Aorta (tissue), 5 donors: ENCODE data around the gene FBXL7. TPM values are rescaled to one million over a fixed set of nuclear protein-coding genes. Genes with fewer than 3 reads are reported as not detected.

Experiments used
- ATAC-seq: fragments of 200-7000 bp; cut with Tn5 transposase; one replicate; pipeline ENCODE4 v1.9.1; 2022; ENCODE audit warnings: moderate library complexity; ENCODE audit not compliant: low FRiP score
- DNase-seq, 2 donors: peaks; one replicate each; pipeline ENCODE4 v3.0.0-alpha.2; 2020
- H3K27ac ChIP-seq, 2 donors: one replicate each; pipeline ENCODE4 v1.5.1; 2013; ENCODE audit warnings: low read length in 2 of 2, mild to moderate bottlenecking in 2 of 2, moderate library complexity in 2 of 2, control low read depth in 1 of 2, inconsistent platforms in 1 of 2, low read depth in 1 of 2
- H3K27me3 ChIP-seq, 2 donors: one replicate each; pipeline ENCODE4 v1.6.1; 2013; ENCODE audit warnings: control low read depth in 1 of 2, low read length in 1 of 2, mild to moderate bottlenecking in 1 of 2, moderate library complexity in 1 of 2; ENCODE audit not compliant: insufficient read depth in 2 of 2, control insufficient read depth in 1 of 2
- H3K36me3 ChIP-seq, 2 donors: one replicate each; pipeline ENCODE4 v1.6.1; 2013; ENCODE audit warnings: control low read depth in 1 of 2, low read length in 1 of 2, mild to moderate bottlenecking in 1 of 2; ENCODE audit not compliant: insufficient read depth in 2 of 2, control insufficient read depth in 1 of 2
- H3K4me1 ChIP-seq, 2 donors: one replicate each; pipeline ENCODE4 v1.6.1; 2013; ENCODE audit warnings: low read length in 2 of 2, control low read depth in 1 of 2, mild to moderate bottlenecking in 1 of 2, moderate library complexity in 1 of 2; ENCODE audit not compliant: insufficient read depth in 2 of 2, control insufficient read depth in 1 of 2
- H3K4me3 ChIP-seq, 2 donors: one replicate each; pipeline ENCODE4 v1.5.1; 2013; ENCODE audit warnings: low read length in 2 of 2, control low read depth in 1 of 2, mild to moderate bottlenecking in 1 of 2
- H3K9me3 ChIP-seq: one replicate; pipeline ENCODE4 v1.6.1; 2013; ENCODE audit warnings: mild to moderate bottlenecking, low read length; ENCODE audit not compliant: control insufficient read depth
- WGBS, 2 donors: extraction: QIAGEN DNeasy Blood & Tissue Kit; methylation state at CpG; one replicate each; pipeline ENCODE4 v1.1.7; 2013; 5-methylcytosine and 5-hydroxymethylcytosine counted together
- intact Hi-C, 2 donors: fragments of 100-400 bp; cut with DNase I; formaldehyde crosslinking; loops; one replicate each; pipeline versions ENCODE4 v1.14.2 to v1.15.0; 2022
- polyA plus RNA-seq, 2 donors: library from polyadenylated mRNA; stranded (reverse); fragments of 200-250 nt; gene quantifications; one replicate each; pipeline ENCODE4 v1.2.3, GENCODE V29; 2013
- total RNA-seq, 2 donors: library from RNA; stranded (reverse); fragmentation: NEBNext Ultra II Directional; extraction: Animal tissue kit (Norgen Biotek cat#: 25700); gene quantifications; one replicate each; pipeline ENCODE4 v1.2.1, GENCODE V29; 2021
- donor health status: healthy with polysubstance abuse.
- donor health status: Bipolar disorder and iron deficiency.
- donor health status: DM: no; HTN: no; CAD: no.
- donor health status: DM: no; HTN: no; CAD: no.
- donor health status: DM: yes; HTN: yes; CAD: no.

The FBXL7 gene
- total and polyA plus RNA-seq, 4 donors, result 3.9 to 32.7 (median 14.7) TPM

DNA sequence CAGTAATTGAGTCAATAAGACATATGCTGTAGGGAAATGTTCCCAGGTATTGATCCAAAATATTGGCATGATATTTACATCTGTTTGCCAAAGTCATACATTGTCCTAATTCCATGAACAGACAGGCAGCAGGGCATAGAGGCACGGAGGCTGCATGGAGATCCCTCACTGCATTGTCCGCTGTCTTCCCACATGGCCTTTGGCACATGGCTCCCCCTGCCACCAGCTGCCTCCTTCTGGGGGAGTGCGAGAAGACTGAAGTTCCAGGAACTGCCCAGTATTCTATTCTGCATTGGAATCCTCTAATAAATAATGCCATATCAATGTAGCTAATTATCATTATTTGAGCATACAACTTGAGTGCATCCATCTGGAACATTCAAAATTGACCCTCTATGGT lies 269.0 kb downstream of the FBXL7 start:
- intact Hi-C loops, result no loop called here
- ATAC-seq (no peak), DNase-seq (no peak)
- no peak overlapping the region for H3K27ac ChIP-seq
- WGBS, 2 donors, result 97 to 98% methylated on average over 3 of the region's 3 CpGs
- H3K36me3 ChIP-seq, result no peaks in the 10 kb centered on the region
- no peak overlapping the region for H3K4me3 ChIP-seq
- no peaks in the 10 kb centered on the region for H3K9me3 ChIP-seq
- no peaks in the 10 kb centered on the region for H3K4me1 ChIP-seq
- no peaks in the 10 kb centered on the region for H3K27me3 ChIP-seq

DNA sequence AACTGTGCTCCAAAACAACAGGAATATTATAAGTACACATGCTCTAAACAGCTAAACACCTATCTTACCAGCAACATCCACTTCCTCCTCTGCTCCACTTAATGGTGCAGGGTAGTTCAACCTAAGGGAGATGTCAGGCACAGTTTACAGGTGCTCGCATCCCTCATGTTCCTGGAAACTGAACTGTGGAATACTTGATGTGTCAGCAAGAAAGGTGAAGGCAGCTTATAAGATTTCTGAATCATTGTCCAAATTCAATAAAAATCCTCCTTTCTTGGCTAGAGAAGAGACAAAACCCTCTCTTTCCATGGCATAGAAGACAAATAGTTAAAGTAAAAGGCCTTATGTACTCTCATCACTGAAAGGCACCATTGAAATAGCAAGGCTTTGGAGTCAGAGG lies 272.2 kb downstream of the FBXL7 start:
- 91 to 99% methylated on average over 1 of the region's 1 CpG for WGBS, 2 donors
- H3K4me3 ChIP-seq, result no peak overlapping the region
- no peaks in the 10 kb centered on the region for H3K27me3 ChIP-seq
- H3K4me1 ChIP-seq, result no peaks in the 10 kb centered on the region
- intact Hi-C loops, result no loop called here
- ATAC-seq (no peak), DNase-seq (no peak)
- H3K36me3 ChIP-seq, result no peaks in the 10 kb centered on the region
- no peaks in the 10 kb centered on the region for H3K9me3 ChIP-seq
- H3K27ac ChIP-seq, result no peak overlapping the region

DNA sequence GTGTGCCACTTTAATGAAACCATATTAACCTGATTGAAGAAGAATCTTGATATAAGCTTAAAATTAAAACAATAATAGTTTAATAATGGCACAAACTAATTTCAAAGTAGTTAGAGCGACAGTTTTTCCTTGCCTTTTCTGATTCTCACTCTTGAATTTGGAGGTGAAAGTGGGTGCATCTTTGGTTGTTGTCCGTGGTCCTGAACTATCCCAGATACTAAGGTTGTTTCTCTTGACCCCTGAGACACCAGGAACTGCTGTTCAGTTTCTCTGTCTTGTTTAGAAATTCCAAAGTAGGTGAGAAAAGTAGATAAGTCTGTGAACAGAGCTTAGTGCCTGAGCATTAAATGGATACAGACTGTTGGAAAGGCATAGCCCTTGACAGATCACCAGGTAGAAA lies 274.7 kb downstream of the FBXL7 start:
- Histone ChIP-seq H3K27me3 (no peaks in the 10 kb centered on the region), H3K9me3 (no peaks in the 10 kb centered on the region), H3K4me3 (no peak overlapping the region), H3K27ac (no peak overlapping the region), H3K4me1 (no peaks in the 10 kb centered on the region), H3K36me3 (no peaks in the 10 kb centered on the region)
- ATAC-seq (no peak), DNase-seq (no peak)
- intact Hi-C loops, result no loop called here
- 77 to 81% methylated on average over 2 of the region's 2 CpGs for WGBS, 2 donors

DNA sequence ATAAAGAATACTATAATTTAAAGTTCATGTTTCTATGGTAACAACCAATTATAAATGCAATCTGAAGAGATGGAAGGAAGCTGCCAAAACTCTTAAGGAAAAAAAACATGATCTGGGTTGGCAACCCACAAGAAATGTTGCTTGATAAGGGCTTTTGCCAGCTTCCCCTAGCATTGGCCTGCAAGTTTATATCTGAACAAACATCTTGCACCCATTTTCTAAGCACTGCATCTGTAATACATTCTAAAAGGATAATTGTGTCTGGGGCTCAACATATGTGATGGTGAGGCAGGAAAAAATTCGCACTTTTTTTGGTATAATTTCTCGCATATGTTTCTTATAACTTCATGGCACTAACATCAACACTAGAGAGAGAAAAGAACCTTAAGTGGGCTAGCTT lies 276.4 kb downstream of the FBXL7 start:
- intact Hi-C loops, result no loop called here
- H3K36me3 ChIP-seq, result no peaks in the 10 kb centered on the region
- DNase-seq (no peak), ATAC-seq (no peak)
- H3K27ac ChIP-seq, result no peak overlapping the region
- no peaks in the 10 kb centered on the region for H3K4me1 ChIP-seq
- no peak overlapping the region for H3K4me3 ChIP-seq
- no peaks in the 10 kb centered on the region for H3K27me3 ChIP-seq
- H3K9me3 ChIP-seq, result no peaks in the 10 kb centered on the region
- WGBS, 2 donors, result 84 to 86% methylated on average over 2 of the region's 2 CpGs

DNA sequence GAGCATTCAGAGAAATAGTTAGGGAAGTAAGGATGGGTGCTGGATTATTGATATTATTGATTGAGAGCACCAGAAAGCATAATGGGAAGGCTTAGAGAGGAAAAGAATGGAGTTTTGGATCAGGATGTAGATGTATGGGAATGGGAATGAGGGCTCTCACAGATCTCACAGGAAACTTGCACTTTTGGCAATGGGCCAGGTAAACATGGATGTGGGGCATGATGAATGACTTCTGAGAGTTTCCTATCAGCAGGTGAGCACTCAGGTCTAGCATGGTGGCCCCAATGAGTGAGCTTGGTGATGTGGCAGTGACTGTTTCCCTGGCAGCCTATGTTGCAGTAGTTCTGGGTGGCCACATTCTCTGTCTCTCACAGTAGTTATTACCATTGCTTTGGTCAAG lies 283.8 kb downstream of the FBXL7 start:
- no peaks in the 10 kb centered on the region for H3K27me3 ChIP-seq
- intact Hi-C loops, result no loop called here
- no peaks in the 10 kb centered on the region for H3K36me3 ChIP-seq
- no peaks in the 10 kb centered on the region for H3K4me1 ChIP-seq
- no peaks in the 10 kb centered on the region for H3K9me3 ChIP-seq
- DNase-seq (no peak), ATAC-seq (no peak)
- no peak overlapping the region for H3K4me3 ChIP-seq
- no peak overlapping the region for H3K27ac ChIP-seq

DNA sequence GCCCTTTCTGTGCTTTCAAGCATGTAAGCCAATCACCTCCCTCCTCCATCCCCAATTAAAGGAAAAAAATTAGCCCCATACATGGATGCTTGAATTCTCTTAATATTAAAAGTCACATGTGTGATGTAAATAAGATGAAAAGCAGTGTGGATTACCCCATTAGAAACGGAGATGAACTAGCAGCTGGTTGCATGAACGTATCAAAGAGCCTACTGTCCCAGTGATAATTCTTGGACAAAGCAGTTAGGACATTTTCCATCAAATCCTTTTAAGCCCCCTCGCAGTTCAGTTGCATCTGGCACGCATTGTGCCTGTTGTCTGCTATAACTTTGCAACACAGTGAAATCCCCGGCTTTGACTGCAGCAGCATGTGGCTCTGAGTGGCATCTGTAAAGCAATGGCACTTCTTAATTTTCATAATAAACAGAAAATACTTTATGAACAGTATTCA lies 285.6 kb downstream of the FBXL7 start:
- no peaks in the 10 kb centered on the region for H3K9me3 ChIP-seq
- 88% methylated on average over 5 of the region's 5 CpGs for WGBS, 2 donors
- H3K27me3 ChIP-seq, result no peaks in the 10 kb centered on the region
- ATAC-seq (no peak), DNase-seq (no peak)
- H3K4me3 ChIP-seq, result no peak overlapping the region
- H3K4me1 ChIP-seq, result no peaks in the 10 kb centered on the region
- H3K27ac ChIP-seq, result no peak overlapping the region
- intact Hi-C loops, result no loop called here
- H3K36me3 ChIP-seq, result no peaks in the 10 kb centered on the region

DNA sequence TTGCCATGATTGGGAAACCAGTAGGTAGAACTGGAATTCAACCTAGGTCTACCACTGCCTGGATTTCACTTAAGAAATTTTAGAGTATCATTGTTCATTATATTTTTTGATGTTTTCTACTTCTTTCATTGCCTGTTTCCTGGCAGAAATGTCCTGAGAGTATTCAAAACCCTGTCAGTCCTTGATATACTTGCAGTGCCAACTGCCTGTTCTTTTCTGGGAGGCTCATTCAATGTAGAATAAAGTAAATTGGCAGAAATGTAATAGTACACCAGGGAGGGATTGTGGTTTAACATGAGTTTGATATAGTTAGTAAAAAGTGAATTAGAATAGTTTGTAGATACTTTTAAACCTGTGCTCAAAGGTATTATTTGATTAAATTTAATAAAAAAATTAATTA lies 286.3 kb downstream of the FBXL7 start:
- intact Hi-C loops, result no loop called here
- no peak overlapping the region for H3K27ac ChIP-seq
- ATAC-seq (no peak), DNase-seq (no peak)
- H3K27me3 ChIP-seq, result no peaks in the 10 kb centered on the region
- no peak overlapping the region for H3K4me3 ChIP-seq
- no peaks in the 10 kb centered on the region for H3K36me3 ChIP-seq
- no peaks in the 10 kb centered on the region for H3K9me3 ChIP-seq
- peaks cover 0 to 2% of the 10 kb centered on the region in 2 donors for H3K4me1 ChIP-seq

DNA sequence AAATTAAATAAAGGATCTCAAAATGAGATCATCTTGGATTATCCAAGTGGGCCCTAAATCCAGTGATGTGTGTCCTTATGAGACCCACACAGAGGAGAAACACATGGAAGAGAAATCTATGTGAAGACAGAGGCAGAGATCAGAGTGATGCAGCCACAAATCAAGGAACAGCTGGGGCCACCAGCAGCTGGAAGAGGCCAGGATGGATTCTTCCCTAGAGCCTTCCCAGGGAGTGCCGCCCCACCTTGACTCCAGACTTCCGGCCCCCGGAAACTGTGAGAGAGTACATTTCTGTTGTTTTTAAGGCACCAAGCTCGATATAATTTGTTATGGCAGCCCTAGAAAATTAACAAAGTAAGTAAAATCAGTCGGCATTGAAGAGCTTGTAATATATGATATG lies 286.9 kb downstream of the FBXL7 start:
- no peaks in the 10 kb centered on the region for H3K36me3 ChIP-seq
- 71 to 77% methylated on average over 5 of the region's 5 CpGs for WGBS, 2 donors
- DNase-seq (no peak), ATAC-seq (no peak)
- H3K27ac ChIP-seq, result no peak overlapping the region
- H3K4me3 ChIP-seq, result no peak overlapping the region
- intact Hi-C loops, result no loop called here
- H3K4me1 ChIP-seq, result peaks cover 0 to 2% of the 10 kb centered on the region in 2 donors
- H3K27me3 ChIP-seq, result no peaks in the 10 kb centered on the region
- H3K9me3 ChIP-seq, result no peaks in the 10 kb centered on the region

DNA sequence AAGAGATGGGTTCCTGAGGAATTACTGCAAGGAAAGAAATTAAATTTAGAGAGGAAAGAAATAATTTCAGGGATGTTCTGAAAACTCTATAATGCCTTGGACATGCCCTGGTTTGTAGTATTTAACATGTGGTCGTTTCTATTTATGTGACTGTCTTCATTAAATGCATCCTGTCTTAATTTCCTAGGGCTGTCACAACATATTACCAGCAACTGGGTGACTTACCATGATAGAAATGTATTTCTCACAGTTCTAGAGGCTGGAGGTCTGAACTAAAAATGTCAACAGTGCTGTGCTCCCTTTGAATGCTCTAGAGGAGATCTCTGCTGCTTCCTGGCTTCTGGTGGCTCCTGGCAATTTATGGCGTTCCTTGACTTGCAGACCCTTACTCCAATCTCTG lies 287.7 kb downstream of the FBXL7 start:
- DNase-seq (no peak), ATAC-seq (no peak)
- H3K4me3 ChIP-seq, result no peak overlapping the region
- no peaks in the 10 kb centered on the region for H3K36me3 ChIP-seq
- H3K27ac ChIP-seq, result no peak overlapping the region
- H3K4me1 ChIP-seq, result peaks cover 0 to 2% of the 10 kb centered on the region in 2 donors
- H3K27me3 ChIP-seq, result no peaks in the 10 kb centered on the region
- intact Hi-C loops, result no loop called here
- H3K9me3 ChIP-seq, result no peaks in the 10 kb centered on the region
- WGBS, 2 donors, result 88 to 89% methylated on average over 2 of the region's 2 CpGs
